Measurements from ENCODE around the gene TSPAN16.
"Not testable (repeated sequence)": the region's sequence is repeated elsewhere in the genome, so short reads cannot be mapped to it uniquely, and the experiment has no call there.

TSPAN16 gene

DNA sequence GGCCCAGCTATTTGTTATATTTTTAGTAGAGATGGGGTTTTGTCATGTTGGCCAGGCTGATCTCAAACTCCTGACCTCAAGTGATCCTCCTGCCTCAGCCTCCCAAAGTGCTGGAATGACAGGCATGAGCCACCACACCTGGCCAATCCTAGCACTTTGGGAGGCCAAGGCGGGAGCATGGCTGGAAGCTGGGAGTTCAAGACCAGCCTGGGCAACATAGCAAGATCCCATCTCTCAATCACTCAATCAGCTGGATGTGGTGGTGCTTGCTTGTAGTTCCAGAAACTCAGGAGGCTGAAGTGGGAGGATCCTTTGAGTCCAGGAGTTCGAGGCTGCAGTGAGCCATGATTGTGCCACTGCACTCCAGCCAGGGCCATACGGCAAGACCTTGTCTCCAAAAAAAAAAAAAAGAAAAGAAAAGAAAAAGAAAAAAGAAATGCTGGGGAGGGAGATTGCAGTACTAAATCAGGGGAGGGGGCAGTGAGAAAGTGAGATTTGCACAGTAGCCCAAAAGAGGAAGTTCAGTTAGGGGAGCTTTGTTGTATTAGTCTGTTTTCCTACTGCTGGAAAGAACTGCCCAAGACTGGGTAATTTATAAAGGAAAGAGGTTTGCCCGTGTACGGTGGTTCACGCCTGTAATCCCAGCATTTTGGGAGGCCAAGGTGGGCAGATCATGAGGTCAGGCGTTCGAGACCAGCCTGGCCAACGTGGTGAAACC lies 24.5 kb downstream of the TSPAN16 start:
- DNase-seq (ENCODE audit: low spot score), result not testable (repeated sequence)

DNA sequence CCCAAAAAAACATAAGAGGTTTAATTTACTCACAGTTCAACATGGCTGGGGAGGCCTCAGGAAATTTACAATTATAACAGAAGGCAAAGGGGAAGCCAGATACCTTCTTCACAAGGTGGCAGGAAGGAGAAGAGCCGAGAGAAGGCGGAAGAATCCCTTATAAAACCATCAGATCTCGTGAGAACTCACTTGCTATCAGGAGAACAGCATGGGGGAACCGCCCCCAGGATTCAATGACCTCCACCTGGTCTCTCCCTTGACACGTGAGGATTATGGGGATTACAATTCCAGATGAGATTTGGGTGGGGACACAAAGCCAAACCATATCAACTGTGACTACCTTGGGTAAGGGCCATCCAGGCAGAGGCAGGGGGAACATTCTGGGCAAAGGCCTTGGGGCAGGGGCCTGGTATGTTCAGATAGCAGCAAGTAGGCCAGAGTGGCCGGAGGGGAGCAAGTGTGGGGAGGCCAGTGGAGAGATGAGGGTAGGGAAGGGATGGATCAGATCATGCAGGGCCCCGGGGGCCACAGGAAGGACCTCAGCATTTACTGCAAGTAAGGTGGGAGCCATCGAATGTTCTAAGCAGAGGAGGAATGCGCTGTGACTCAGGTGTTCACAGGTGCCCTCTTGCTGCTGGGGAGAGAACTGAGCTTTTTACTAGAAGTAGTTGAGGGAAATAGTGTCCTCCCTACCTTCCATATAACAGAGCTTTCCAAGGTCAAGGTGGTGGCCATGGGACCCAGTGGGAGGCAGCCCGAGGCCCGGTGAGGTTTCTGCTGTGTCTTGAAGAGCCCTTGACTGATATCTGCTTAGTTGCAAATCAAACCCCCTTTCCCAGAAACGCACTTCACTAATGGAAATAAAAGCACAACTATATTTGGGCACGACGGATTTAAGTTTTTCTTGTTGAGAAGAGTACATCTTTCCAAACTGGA lies 25.5 kb downstream of the TSPAN16 start:
- DNase-seq (ENCODE audit: low spot score), result no peak

DNA sequence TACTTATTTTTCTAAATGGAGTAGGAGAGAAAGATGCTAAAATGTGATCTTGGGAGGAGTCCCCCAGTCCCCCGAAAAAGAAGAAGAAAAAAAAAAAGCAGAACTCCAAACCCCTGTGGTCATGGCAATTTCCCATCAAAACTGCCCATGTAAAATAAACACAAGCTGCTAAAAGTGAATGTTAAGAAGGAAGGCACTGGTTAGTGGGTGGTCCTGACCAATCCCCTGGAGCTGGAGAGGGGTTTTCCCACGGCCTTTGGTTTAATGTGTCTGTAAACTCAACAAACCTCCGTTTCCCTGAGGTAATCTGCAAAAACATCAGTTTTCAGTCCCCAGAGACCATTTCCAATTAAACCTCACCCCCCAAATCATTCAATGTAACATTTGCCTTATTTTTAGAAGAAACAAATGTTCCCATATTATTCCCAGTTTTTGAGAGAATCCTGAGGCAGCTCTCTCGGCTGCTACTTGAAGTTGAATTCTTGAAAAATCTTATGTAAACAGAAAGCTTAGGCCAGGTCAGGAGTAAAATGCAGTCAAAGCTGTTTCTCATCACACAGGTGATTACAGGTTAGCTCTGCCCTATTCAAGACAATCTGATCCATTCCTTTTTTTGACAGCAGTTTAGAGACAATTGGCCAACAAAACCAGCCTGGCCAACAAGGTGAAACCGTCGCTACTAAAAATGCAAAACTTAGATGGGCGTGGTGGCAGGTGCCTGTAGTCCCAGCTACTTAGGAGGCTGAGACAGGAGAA lies 26.5 kb downstream of the TSPAN16 start:
- DNase-seq (ENCODE audit: low spot score), result no peak

DNA sequence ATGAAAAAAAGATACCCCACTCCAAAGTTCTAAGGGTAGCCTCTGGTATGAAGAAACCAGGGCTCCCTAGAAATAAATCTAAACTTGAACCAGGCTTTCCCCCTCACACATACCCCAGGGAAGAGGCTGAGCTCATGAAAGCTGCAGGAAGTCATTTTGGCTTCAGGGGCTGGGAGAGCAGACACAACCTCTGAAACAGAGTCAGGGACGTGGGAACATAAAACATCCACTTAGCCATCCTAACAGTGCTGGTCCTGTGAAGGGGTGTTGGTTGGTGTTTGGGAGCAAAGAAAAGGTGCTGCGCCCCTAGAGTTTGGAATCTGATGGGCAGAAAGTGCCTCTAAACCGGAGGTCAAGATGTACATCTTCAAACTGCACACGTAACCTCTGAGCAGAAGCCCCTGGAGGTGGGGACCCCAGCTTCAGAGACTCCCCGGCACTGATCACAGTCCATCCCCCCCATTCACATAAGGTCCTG lies 27.7 kb downstream of the TSPAN16 start:
- DNase-seq (ENCODE audit: low spot score), result no peak

DNA sequence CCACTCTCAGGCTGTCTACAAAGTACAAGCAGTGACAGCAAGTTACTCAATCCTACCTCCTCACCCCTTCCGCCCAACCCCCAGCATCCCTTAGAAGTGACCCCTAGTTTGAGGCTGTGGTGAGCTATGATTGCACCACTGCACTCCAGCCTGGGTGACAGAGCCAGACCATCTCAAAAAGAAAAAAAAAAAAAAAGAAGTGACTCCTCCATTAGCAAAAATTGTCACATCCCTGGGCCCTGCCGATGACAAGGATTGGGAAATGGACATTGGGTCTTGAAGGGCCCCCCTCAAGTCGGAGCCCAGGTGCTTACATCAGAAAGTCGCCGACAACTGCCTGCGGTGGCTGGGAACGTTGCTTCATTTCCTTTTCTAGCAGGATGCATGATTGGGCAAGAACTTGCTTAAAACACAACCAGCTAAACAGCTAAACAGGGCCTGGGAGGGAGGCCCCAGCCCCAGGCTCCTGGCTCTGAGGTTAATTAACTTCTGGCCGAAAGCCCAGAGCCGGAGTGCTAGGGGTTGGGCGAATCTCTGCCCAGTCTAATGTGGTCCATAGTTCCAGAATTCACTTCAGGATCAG lies 28.2 kb downstream of the TSPAN16 start:
- peak; percentile 53 for DNase-seq (ENCODE audit: low spot score)

DNA sequence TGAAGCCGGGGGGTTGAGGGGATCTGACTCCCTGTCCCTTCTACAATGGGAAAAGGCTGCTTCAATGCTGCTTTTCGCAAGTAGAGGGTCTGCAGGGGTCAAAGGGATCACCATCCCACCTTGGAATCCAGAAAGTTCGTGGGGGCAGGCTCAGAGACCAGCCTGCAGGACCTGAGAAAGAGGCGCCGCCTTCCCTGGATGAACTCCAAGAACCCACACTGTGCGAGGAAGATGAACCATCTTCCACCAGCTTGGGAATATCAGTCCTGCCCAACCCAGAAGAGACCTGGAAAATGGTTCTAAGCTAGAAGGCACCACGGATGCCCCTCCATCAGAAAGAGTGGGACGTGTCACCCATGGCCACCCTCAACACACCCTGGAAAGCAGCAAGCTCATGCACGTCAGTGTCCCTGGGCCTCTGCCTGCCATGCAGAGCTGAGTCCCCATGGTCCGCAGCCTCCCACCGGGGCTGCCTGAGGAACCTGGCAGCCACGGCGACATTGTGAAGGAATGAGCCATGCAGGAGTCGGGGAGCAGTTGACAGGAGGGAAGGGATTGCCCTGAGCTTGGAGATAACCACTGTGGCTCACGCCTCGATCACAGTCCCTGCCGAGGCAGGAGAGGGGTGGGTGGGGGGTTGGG lies 28.9 kb downstream of the TSPAN16 start:
- no peak for DNase-seq (ENCODE audit: low spot score)

DNA sequence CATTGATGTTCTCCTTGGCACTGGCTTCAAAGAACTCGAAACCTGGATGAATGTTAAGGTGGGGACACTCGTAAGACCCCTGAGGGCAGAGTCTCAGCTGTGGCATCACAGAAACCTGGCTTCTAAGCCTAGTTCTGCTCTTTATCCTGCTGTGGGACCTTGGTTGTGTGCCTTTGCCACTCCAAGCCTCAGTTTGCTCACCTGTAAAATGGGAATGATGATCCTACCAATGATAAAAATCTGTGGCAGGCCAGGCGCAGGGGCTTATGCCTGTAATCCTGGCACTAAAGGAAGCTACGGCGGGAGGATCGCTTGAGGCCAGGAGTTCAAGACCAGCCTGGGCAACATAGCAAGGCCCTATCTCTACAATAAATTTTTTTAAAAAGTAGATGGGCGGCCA lies 29.6 kb downstream of the TSPAN16 start:
- no peak for DNase-seq (ENCODE audit: low spot score)

DNA sequence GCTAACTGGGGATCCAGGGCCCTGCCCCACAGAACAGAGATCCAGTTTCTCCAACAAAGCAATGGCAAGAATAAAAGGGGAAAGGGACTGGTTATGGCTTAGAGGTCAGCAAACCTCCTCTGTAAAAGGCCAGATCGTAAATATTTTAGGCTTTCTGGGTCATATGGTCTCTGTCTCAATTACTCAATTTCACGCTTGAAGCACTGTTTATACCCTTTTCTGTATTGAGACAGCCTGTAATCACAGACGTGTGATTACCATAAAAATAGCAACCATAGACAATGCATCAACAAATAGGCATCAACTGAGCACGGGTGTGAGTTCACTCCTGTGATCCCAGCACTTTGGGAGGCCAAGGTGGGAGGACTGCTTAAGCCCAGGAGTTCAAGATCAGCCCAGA lies 34.2 kb downstream of the TSPAN16 start:
- no peak for DNase-seq (ENCODE audit: low spot score)

DNA sequence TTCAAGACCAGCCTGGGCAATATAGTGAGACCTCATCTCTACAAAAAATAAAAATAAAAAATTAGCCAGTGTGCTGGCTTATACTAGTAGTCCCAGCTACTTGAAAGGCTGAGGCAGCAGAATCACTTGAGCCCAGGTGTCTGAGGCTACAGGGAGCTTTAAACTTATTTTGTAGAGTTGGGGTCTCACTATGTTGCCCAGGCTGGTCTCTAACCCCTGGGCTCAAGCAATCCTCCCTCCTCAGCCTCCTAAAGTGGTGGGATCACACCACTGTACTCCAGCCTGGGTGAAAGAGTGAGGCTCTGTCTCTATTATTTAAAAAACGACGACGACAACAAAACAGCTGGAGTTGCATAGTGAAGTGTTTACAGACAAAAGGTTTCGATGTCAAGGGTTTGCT lies 35.5 kb downstream of the TSPAN16 start:
- no peak for DNase-seq (ENCODE audit: low spot score)

DNA sequence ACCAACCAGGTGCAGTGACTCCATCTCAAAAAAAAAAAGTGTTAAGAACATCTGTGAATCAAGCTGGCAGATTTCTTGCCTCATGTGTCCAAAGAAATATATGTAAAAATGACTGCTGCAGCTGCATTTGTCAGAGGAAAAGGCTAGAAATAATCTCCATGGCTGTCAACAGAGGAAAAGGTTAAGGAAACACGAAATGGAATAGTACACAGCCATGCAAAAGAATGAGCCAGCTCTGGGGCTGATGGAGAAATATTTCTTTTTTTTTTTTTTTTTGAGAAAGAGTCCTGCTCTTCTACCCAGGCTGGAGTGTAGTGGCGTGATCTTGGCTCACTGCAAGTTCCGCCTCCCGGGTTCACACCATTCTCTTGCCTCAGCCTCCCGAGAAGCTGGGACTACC lies 36.9 kb downstream of the TSPAN16 start:
- DNase-seq (ENCODE audit: low spot score), result no peak

DNA sequence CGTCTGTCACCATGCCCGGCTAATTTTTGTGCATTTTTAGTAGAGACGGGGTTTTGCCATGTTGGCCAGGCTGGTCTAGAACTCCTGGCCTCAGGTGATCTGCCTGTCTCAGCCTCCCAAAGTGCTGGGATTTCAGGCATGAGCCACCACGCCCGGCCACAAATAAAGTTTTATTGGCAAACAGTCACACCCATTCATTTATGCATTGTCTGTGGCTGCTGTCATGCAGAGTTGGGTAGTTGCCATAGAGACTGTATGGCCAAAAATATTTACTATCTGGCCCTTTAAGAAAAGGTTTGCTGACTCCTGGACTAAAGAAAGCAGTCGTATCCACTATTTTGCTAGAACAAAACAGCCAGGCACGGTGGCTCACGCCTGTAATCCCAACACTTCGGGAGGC lies 37.9 kb downstream of the TSPAN16 start:
- not testable (repeated sequence) for DNase-seq (ENCODE audit: low spot score)

DNA sequence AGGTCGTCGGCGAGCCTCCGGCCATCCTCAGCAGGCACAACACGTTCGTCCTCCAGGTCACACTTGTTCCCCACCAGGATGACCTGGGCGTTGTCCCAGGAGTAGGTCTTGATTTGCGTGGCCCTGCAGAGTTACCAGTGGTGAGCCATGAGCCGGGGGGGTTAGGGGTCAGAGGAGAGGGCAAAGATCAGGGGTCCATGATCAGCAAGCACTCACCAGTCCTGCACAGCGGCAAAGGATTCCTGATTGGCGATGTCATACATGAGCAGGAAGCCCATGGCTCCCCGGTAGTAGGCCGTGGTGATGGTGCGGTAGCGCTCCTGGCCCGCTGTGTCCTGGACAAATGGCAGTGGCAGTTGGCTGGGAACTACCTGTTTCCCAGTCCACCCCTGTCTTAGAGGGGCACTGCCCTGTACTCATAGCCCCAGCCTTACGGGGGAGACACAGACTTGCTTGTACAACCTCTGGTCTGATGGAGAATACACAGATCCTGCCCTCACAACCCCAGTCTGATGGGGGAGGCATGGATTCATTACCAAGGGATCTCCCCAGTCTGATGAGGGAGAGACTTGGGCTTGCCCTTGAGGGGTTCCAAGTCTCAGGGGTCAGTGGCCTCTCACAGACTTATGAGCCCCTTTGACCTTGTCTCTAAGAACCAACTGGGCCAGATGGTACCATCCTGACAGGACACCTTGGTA lies 39.6 kb downstream of the TSPAN16 start:
- DNase-seq (ENCODE audit: low spot score), result no peak

DNA sequence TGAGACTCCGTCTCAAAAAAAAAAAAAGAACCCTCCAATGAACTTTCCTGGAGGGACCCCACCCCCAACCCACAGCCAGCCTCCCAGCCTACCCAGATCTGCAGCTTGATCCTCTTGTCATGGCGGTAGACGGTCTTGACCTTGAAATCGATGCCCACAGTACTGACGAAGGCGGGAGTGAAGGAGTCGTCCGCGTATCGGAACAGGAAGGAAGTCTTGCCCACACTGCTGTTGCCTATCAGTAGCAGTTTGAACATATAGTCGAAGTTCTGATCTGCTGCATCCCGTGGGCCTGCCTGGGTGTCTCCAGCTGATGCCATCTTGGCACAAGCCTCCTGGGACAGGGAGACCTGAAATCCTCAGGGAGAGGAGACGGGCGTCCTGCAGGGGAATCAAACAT lies 41.1 kb downstream of the TSPAN16 start:
- DNase-seq (ENCODE audit: low spot score), result no peak

DNA sequence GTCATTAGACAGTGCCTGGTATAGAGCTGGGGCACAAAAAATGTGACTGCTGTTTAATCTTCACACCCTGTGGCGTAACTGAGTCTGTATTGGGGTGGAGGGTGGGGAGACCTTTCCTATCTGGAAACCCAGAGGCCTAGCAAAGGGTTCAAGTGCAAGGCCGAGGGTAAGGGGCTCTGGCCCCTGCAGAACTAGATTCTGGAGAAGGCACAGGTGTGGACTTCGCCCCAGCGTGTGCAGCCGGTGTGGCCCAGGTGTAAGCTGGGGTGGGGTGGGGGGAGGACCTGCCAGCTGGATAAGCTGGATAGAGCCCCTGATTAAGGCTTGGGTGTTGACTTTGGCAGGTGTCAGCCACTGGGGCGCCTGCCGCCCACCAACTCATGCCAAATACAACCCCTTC lies 42.2 kb downstream of the TSPAN16 start:
- DNase-seq (ENCODE audit: low spot score), result no peak

DNA sequence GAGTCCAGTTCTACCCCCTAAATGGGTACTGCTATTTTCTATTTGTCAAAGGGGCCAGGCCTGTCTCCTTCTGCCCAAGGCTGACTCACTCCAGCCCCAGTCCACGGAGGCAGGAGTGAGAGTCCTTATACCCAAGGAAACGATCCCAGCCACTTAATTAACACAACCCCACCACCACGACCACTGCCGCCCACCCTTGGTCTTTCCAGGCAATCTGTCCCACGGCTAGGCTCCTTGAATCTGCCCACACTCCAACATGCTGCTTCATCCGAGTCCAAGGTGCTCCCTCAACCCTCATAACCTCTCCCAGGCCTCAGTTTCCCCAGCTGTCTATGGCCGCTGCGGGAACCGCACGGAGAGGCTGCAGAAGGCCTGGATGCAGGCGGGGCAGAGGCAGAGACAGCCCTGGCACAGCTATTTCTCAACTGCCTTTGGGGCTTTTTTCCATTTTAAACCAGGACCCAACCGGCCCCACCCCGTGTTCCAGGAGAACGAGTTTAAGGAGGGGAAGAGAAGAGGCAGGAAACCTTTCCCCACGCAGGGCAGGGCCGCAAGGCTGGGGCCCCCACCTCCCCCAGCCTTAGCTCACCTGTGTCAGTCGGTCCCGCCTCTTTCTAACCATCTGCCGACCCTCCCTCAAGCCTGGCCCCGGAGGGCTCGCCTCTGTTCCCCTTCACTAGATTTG lies 42.8 kb downstream of the TSPAN16 start:
- no peak for DNase-seq (ENCODE audit: low spot score)

DNA sequence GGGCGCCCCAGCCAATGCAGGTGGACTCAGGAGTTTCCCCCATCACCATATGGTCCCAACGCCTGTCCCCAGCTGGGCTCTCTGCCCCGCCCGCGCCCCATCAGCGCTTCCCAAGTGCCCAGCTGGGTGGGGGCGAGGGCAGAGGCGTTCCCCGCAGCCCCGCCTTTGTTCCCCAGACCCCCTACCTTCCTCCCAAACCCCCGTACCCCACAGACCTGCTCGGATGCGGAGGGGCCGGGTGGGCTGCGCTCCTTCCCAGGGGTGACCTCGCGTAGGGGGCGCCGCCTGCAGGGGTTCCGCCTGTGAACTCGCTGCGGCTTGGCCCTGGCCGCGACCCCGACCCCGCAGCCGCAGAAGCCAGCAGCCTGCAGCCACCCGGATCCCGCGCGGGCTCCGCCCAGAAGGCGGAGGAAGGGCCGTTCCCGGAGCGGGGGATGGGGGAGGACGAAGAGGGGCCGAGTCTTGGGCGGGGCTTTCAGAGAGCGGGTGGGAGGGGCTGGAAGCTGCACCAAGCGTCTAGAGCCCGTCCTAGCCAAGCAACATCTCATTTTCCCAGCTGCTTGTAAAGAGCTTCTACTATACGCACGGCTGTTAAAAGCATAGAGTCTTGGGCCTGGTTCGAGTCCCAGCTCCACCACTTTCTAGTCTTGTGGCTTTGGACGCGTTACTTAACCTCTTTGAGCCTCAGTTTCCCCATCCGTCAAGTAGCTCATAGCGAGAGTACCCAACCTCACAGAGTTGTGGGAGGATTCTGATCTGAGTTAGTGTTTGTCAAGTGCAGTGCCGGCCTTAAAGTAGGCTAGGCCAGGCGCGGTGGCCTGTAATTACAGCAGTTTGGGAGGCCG lies 43.5 kb downstream of the TSPAN16 start, which contains the start of gene RAB3D:
Gene RAB3D (minus strand): TSS at position 404 of the 845 bp plus-strand sequence. CDS start 2,258 bp downstream, outside the sequence.
- DNase-seq (ENCODE audit: low spot score), result peak; percentile 85

DNA sequence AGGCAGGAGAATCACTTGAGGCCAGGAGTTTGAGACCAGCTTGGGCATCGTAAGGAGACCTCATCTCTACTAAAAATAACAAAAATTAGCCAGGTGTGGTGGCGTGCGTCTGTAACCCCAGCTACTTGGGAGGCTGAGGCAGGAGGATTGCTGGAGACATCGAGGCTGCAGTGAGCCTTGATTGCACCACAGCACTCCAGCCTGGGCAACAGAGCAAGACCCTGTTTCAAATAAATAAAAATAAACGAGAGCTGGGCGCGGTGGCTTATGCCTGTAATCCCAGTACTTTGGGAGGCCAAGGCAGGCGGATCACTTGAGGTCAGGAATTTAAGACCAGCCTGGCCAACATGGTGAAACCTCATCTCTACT lies 44.1 kb downstream of the TSPAN16 start:
- DNase-seq (ENCODE audit: low spot score), result not testable (repeated sequence)

DNA sequence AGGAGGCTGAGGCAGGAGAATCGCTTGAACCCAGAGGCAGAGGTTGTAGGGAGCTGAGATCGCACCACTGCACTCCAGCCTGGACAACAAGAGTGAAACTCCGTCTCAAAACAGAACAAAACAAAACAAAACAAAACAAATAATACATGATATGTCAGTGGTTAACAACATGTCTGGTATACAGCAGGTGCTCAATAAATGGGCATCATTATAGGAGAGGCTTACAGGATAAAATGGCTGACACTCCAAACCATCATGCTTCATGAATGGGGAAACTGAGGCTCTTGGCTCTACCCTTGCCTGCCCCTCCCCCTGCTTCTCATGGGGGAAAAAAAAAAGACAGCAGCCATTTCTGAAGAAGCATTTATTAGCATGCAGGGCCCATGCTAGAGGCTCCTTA lies 46.5 kb downstream of the TSPAN16 start:
- DNase-seq (ENCODE audit: low spot score), result no peak

DNA sequence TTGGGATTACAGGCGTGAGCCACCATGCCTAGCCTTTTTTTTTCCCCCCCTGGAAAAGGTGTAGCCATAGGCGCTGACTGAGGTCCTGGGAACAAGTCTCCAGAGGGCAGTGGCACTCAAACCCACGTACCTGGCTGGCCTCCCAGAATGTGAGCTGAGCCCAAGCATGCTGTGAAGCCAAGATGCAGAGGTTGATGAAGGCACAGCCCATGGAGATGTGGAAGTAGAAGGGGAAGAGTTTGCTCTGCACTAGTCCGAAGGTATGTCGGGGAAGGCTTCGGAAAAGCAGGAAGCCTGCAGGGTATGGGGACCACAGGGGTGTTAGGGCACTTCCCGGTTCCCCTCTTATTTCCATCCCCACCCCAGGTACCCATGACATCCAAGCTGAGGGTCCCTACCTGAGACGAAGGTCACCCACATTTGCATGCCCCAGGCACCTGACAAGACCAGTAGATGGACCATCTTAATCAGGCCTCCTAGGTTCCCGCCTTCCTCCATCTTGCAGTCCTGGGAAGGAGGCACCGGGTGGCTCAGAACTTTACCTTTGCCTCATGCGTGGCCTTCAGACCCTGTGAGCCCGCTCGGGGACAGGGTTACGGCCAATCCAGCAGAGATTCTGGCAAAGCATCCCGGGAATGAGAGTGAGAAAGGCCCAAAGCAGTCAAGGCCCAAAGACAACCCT lies 49.3 kb downstream of the TSPAN16 start:
- no peak for DNase-seq (ENCODE audit: low spot score)

Measured in putamen (tissue), 1 donor.